A673 (cell line): ENCODE results near the gene DMC1.

Source experiments
- CTCF ChIP-seq: fragments of 300-800, 200-600 bp; sonication (generic); conservative IDR thresholded peaks from 2 replicates; pipeline ENCODE4 v1.5.1; 2017; ENCODE audit warnings: low read depth, mild to moderate bottlenecking, antibody characterized with exemption, low read length, moderate library complexity, mixed read lengths
- EZH2 ChIP-seq: fragments of 200-600 bp; sonication (generic); IDR thresholded peaks from 2 replicates; pipeline ENCODE4 v1.6.1; 2017; ENCODE audit warnings: borderline replicate concordance, low read depth, mild to moderate bottlenecking, mixed read lengths, antibody characterized with exemption, low read length; ENCODE audit not compliant: poor library complexity, severe bottlenecking

GRCh38 chr22:38482662-38483308 is 87.2 kb downstream of the DMC1 start:
- TF ChIP-seq CTCF (no peak), EZH2 (no peak)
